Gastroesophageal sphincter (tissue), 4 donors: ENCODE data around the gene CDK4. TPM values are rescaled to one million over a fixed set of nuclear protein-coding genes. Genes with fewer than 3 reads are reported as not detected.

Source experiments
- ATAC-seq: fragments of 150-250 bp; one replicate; pipeline ENCODE4 v1.9.1; 2016; ENCODE audit warnings: mild to moderate bottlenecking, moderate library complexity
- H3K27ac ChIP-seq, 4 donors: fragments of 200-600 bp; sonication (generic) in 3 of 4; 1 replicate in 3 of 4; 2 replicates in 1 of 4; pipeline ENCODE4 v1.5.1; 2016 to 2019
- H3K27me3 ChIP-seq: fragments of 200-600 bp; sonication (generic); one replicate; pipeline ENCODE4 v1.5.1; 2019
- H3K36me3 ChIP-seq, 2 donors: fragments of 200-600 bp; sonication (generic); one replicate each; pipeline ENCODE4 v1.5.1; 2019; ENCODE audit warnings: control low read depth in 1 of 2
- H3K4me1 ChIP-seq, 3 donors: fragments of 200-600 bp; sonication (generic); 1 replicate in 2 of 3; 2 replicates in 1 of 3; pipeline ENCODE4 v1.5.1; 2016 to 2019; ENCODE audit warnings: control low read depth in 2 of 3
- H3K4me3 ChIP-seq, 2 donors: fragments of 200-600 bp; sonication (generic); one replicate each; pipeline ENCODE4 v1.5.1; 2019; ENCODE audit warnings: mild to moderate bottlenecking in 1 of 2, moderate library complexity in 1 of 2
- H3K9me3 ChIP-seq, 3 donors: fragments of 200-600 bp; sonication (generic); one replicate each; pipeline ENCODE4 v1.5.1; 2017 to 2019; ENCODE audit warnings: control low read depth in 2 of 3
- CTCF ChIP-seq, 4 experiments: fragments of 200-600 bp in 2 of 4; fragments of 450-650 bp in 2 of 4; sonication (generic) in 1 of 4; IDR thresholded peaks; one replicate each; pipeline ENCODE4 v1.5.1; 2017 to 2019; ENCODE audit warnings: antibody characterized with exemption in 4 of 4, mild to moderate bottlenecking in 2 of 4, moderate library complexity in 2 of 4
- EP300 ChIP-seq: sonication (generic); formaldehyde crosslinking; IDR thresholded peaks from one replicate; pipeline ENCODE4 v1.6.1; 2017; ENCODE audit warnings: antibody characterized with exemption, mild to moderate bottlenecking
- POLR2A ChIP-seq, 2 donors: fragments of 450-650 bp; IDR thresholded peaks; one replicate each; pipeline ENCODE4 v1.6.1; 2017; ENCODE audit warnings: antibody characterized with exemption in 2 of 2, mild to moderate bottlenecking in 2 of 2, moderate library complexity in 1 of 2
- POLR2AphosphoS5 ChIP-seq: sonication (generic); formaldehyde crosslinking; IDR thresholded peaks from one replicate; pipeline ENCODE4 v1.6.1; 2017; ENCODE audit warnings: antibody characterized with exemption
- WGBS, 2 donors: methylation state at CpG; one replicate each; pipeline ENCODE4 v1.1.5; 2018; ENCODE audit warnings: low coverage in 1 of 2; 5-methylcytosine and 5-hydroxymethylcytosine counted together
- total RNA-seq, 4 donors: library from RNA; depleted of rRNA; stranded (reverse); fragments of >200 nt; gene quantifications; one replicate each; pipeline ENCODE4 v1.1.0, GENCODE V29; 2016

CDK4 gene
- total RNA-seq, 4 donors from 2014 or later: 56.7 to 107 (median 101) TPM

- TF ChIP-seq EP300 (no peak), POLR2A (IDR thresholded peaks at IDR 0.05) (no peak), POLR2AphosphoS5 (no peak), CTCF (IDR thresholded peaks at IDR 0.05) (no peak)
- Histone ChIP-seq H3K4me3 (peak overlapping the region in 1 of 2 donors; percentile 33), H3K4me1 (peaks cover 4 to 47% (median 31%) of the 10 kb centered on the region in 3 donors), H3K27ac (no peak overlapping the region), H3K9me3 (no peaks in the 10 kb centered on the region), H3K36me3 (no peaks in the 10 kb centered on the region), H3K27me3 (peaks cover 58% of the 10 kb centered on the region)
- 60% methylated on average over 1 of the region's 1 CpG; no CpG with 5 or more reads in 1 of the 2 donors for WGBS, 2 donors
- ATAC-seq: no peak
These were observed 10.7 kb downstream of the CDK4 start for GRCh38 chr12:57741413-57741789.

- Histone ChIP-seq H3K9me3 (no peaks in the 10 kb centered on the region), H3K4me1 (peaks cover 4 to 47% (median 31%) of the 10 kb centered on the region in 3 donors), H3K4me3 (peak overlapping the region in 1 of 2 donors; percentile 33), H3K27ac (no peak overlapping the region), H3K36me3 (no peaks in the 10 kb centered on the region), H3K27me3 (peaks cover 64% of the 10 kb centered on the region)
- 20 to 30% methylated on average over 1 to 4 of the region's 5 CpGs for WGBS, 2 donors
- TF ChIP-seq EP300 (no peak), CTCF (IDR thresholded peaks at IDR 0.05) (no peak), POLR2A (IDR thresholded peaks at IDR 0.05) (no peak), POLR2AphosphoS5 (no peak)
- no peak for ATAC-seq
These were observed 11.3 kb downstream of the CDK4 start for GRCh38 chr12:57740656-57741412.

- Histone ChIP-seq H3K36me3 (no peaks in the 10 kb centered on the region), H3K4me3 (no peak overlapping the region), H3K4me1 (peaks cover 4 to 47% (median 31%) of the 10 kb centered on the region in 3 donors), H3K27me3 (peaks cover 72% of the 10 kb centered on the region), H3K27ac (no peak overlapping the region), H3K9me3 (no peaks in the 10 kb centered on the region)
- no peak for ATAC-seq
- 40 to 43% methylated on average over 1 of the region's 10 CpGs for WGBS, 2 donors
- TF ChIP-seq EP300 (no peak), POLR2AphosphoS5 (no peak)
These were observed 12.1 kb downstream of the CDK4 start for GRCh38 chr12:57739914-57740538.

GRCh38 chr12:57739387-57739786 is 12.7 kb downstream of the CDK4 start:
- no peak overlapping the region for H3K27ac ChIP-seq

More at GRCh38 chr12:57739387-57739786, 12.7 kb downstream of the CDK4 start:
- Histone ChIP-seq H3K27me3 (peaks cover 77% of the 10 kb centered on the region), H3K9me3 (no peaks in the 10 kb centered on the region), H3K4me3 (peak overlapping the region in 1 of 2 donors; percentile 50), H3K4me1 (peaks cover 4 to 45% (median 31%) of the 10 kb centered on the region in 3 donors), H3K36me3 (no peaks in the 10 kb centered on the region)
- ATAC-seq: no peak
- TF ChIP-seq EP300 (no peak), POLR2AphosphoS5 (no peak), POLR2A (IDR thresholded peaks at IDR 0.05) (no peak), CTCF (IDR thresholded peaks at IDR 0.05) (no peak)
- WGBS, 2 donors: 0 to 16% methylated on average over 1 to 7 of the region's 7 CpGs
